Nephron progenitor cell (in vitro differentiated cells): Measurements from ENCODE around the gene ZCCHC18.

ENCODE experiments used
- DNase-seq: peaks from one replicate; pipeline ENCODE4 v3.0.0; 2021
- H3K27ac Mint-ChIP-seq: 2 replicates; pipeline ENCODE4 v1.8.0; 2021; ENCODE audit warnings: mild to moderate bottlenecking, moderate library complexity, mixed read lengths
- H3K27me3 Mint-ChIP-seq: 2 replicates; pipeline ENCODE4 v1.8.0; 2021; ENCODE audit warnings: mild to moderate bottlenecking, low read depth, mixed read lengths; ENCODE audit not compliant: poor library complexity
- H3K36me3 Mint-ChIP-seq: 2 replicates; pipeline ENCODE4 v1.8.0; 2021; ENCODE audit warnings: low read depth, mixed read lengths
- H3K4me1 Mint-ChIP-seq: 2 replicates; pipeline ENCODE4 v1.8.0; 2021; ENCODE audit warnings: mixed read lengths
- H3K4me3 Mint-ChIP-seq: 2 replicates; pipeline ENCODE4 v1.8.0; 2021; ENCODE audit warnings: mild to moderate bottlenecking, moderate library complexity, mixed read lengths
- H3K9me3 Mint-ChIP-seq: 2 replicates; pipeline ENCODE4 v1.8.0; 2021; ENCODE audit warnings: mild to moderate bottlenecking, moderate library complexity, mixed read lengths
- TF ChIP-seq, protein P1 (sequence below): fragments of 200-600 bp; sonication (generic); IDR thresholded peaks from 2 replicates; pipeline ENCODE4 v1.5.0; 2021; ENCODE audit warnings: antibody characterized with exemption

Gene ZCCHC18

DNA sequence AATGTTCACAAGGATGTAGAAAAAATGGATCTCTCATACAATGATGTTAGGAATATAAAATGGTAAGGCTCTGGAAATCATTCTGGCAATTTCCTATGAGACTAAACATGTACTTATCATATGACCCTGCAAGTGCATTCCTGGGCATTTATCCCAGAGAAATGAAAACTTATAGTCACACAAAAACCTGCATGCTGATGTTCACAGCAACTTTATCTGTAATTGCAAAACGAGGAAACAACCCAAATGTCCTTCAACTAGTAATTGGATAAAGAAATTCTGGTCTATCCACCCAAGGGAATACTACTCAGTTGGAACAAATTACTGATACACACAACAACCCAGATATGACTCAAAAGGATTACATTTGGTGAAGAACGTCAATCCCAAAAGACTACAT lies 14.5 kb downstream of the ZCCHC18 start:
- DNase-seq = no peak
- TF ChIP-seq, protein P1, sequence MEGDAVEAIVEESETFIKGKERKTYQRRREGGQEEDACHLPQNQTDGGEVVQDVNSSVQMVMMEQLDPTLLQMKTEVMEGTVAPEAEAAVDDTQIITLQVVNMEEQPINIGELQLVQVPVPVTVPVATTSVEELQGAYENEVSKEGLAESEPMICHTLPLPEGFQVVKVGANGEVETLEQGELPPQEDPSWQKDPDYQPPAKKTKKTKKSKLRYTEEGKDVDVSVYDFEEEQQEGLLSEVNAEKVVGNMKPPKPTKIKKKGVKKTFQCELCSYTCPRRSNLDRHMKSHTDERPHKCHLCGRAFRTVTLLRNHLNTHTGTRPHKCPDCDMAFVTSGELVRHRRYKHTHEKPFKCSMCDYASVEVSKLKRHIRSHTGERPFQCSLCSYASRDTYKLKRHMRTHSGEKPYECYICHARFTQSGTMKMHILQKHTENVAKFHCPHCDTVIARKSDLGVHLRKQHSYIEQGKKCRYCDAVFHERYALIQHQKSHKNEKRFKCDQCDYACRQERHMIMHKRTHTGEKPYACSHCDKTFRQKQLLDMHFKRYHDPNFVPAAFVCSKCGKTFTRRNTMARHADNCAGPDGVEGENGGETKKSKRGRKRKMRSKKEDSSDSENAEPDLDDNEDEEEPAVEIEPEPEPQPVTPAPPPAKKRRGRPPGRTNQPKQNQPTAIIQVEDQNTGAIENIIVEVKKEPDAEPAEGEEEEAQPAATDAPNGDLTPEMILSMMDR = no peak

GRCh38 chrX:104130808-104131207 lies 18.5 kb downstream of the ZCCHC18 start:
- no peaks in the 10 kb centered on the region for H3K27me3 Mint-ChIP-seq
- TF ChIP-seq, protein P1 = no peak
- DNase-seq = no peak
- peaks cover 15% of the 10 kb centered on the region for H3K9me3 Mint-ChIP-seq
- H3K4me1 Mint-ChIP-seq = no peaks in the 10 kb centered on the region
- no peak overlapping the region for H3K27ac Mint-ChIP-seq
- H3K4me3 Mint-ChIP-seq = no peak overlapping the region
- peaks cover 5% of the 10 kb centered on the region for H3K36me3 Mint-ChIP-seq

More for the DNA sequence above, 14.5 kb downstream of the ZCCHC18 start:
- Mint-ChIP-seq H3K4me1 (no peaks in the 10 kb centered on the region), H3K27ac (no peak overlapping the region), H3K36me3 (peaks cover 5% of the 10 kb centered on the region), H3K27me3 (no peaks in the 10 kb centered on the region), H3K9me3 (peaks cover 20% of the 10 kb centered on the region), H3K4me3 (no peak overlapping the region)

GRCh38 chrX:104134583-104135261 lies 22.4 kb downstream of the ZCCHC18 start:
- H3K4me1 Mint-ChIP-seq = no peaks in the 10 kb centered on the region
- H3K36me3 Mint-ChIP-seq = peaks cover 5% of the 10 kb centered on the region
- peaks cover 18% of the 10 kb centered on the region for H3K9me3 Mint-ChIP-seq
- DNase-seq = no peak
- H3K4me3 Mint-ChIP-seq = no peak overlapping the region
- no peaks in the 10 kb centered on the region for H3K27me3 Mint-ChIP-seq
- TF ChIP-seq, protein P1 = no peak
- H3K27ac Mint-ChIP-seq = peak overlapping the region; percentile 21

- peaks cover 18% of the 10 kb centered on the region for H3K9me3 Mint-ChIP-seq
- no peaks in the 10 kb centered on the region for H3K4me1 Mint-ChIP-seq
- no peak overlapping the region for H3K27ac Mint-ChIP-seq
- no peak for DNase-seq
- H3K27me3 Mint-ChIP-seq = no peaks in the 10 kb centered on the region
- no peak overlapping the region for H3K4me3 Mint-ChIP-seq
- TF ChIP-seq, protein P1 = no peak
- H3K36me3 Mint-ChIP-seq = peaks cover 1% of the 10 kb centered on the region
Measured at GRCh38 chrX:104135677-104136076, 23.4 kb downstream of the ZCCHC18 start.

GRCh38 chrX:104136241-104137019 lies 24.1 kb downstream of the ZCCHC18 start:
- Mint-ChIP-seq H3K4me3 (peak overlapping the region; percentile 72), H3K27ac (no peak overlapping the region), H3K9me3 (peaks cover 21% of the 10 kb centered on the region), H3K4me1 (no peaks in the 10 kb centered on the region), H3K27me3 (no peaks in the 10 kb centered on the region), H3K36me3 (no peaks in the 10 kb centered on the region)
- peak; percentile 68 for DNase-seq
- TF ChIP-seq, protein P1 = peak; percentile 65
